Progenitor cell of endocrine pancreas (in vitro differentiated cells): ENCODE data around the gene HCFC2. TPM values are rescaled to one million over a fixed set of nuclear protein-coding genes. Genes with fewer than 3 reads are reported as not detected.

Experiments
- DNase-seq: peaks from one replicate; pipeline ENCODE4 v3.0.0; 2021; ENCODE audit warnings: low spot score; ENCODE audit not compliant: unreplicated experiment
- H3K27ac Mint-ChIP-seq: 2 replicates; pipeline ENCODE4 v1.8.0; 2021; ENCODE audit warnings: mild to moderate bottlenecking, moderate library complexity, mixed read lengths
- H3K27me3 Mint-ChIP-seq: 2 replicates; pipeline ENCODE4 v1.8.0; 2021; ENCODE audit warnings: mixed read lengths
- H3K36me3 Mint-ChIP-seq: 2 replicates; pipeline ENCODE4 v1.8.0; 2022; ENCODE audit warnings: mixed read lengths; ENCODE audit not compliant: insufficient read depth
- H3K4me1 Mint-ChIP-seq: 2 replicates; pipeline ENCODE4 v1.8.0; 2021; ENCODE audit warnings: low read depth, mixed read lengths
- H3K4me3 Mint-ChIP-seq: 2 replicates; pipeline ENCODE4 v1.8.0; 2021; ENCODE audit warnings: low read depth, mild to moderate bottlenecking, moderate library complexity, mixed read lengths
- H3K9me3 Mint-ChIP-seq: 2 replicates; pipeline ENCODE4 v1.8.0; 2021; ENCODE audit warnings: low read depth, mixed read lengths
- total RNA-seq: library from RNA; stranded (reverse); gene quantifications from 2 replicates; pipeline ENCODE4 v1.2.1, GENCODE V29; 2021
- TF ChIP-seq, protein P1 (sequence below): fragments of 200-600 bp; sonication (generic); IDR thresholded peaks from one replicate; pipeline ENCODE4 v1.5.0; 2021; ENCODE audit warnings: antibody characterized with exemption, mild to moderate bottlenecking; ENCODE audit not compliant: unreplicated experiment

Gene HCFC2
- total RNA-seq, 1 donor from 2014 or later, result 11.4 TPM

DNA sequence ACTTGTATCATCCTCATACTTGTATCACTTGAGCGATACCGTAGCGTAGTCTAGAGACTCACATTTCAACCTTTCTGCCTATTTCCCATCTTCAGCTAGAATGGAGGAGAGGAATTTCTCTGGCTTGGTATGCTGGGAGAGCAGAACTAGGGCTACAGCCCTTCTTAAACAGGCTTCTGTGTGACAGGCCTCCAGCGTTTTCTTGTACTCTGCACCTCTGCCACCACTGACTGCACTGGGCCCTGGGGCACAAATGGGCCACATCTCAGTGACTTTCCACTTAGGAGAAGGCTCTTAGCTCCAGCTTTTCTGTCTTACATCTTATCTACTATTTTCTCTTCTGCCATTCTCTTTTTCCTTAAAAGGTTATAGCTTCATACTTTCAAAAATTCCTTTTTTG, 26.8 kb downstream of the HCFC2 start:
- Mint-ChIP-seq H3K4me3 (no peak overlapping the region), H3K4me1 (no peaks in the 10 kb centered on the region), H3K36me3 (peaks cover 12% of the 10 kb centered on the region), H3K27ac (peak overlapping the region; percentile 69), H3K27me3 (no peaks in the 10 kb centered on the region), H3K9me3 (no peaks in the 10 kb centered on the region)
- TF ChIP-seq, protein P1, sequence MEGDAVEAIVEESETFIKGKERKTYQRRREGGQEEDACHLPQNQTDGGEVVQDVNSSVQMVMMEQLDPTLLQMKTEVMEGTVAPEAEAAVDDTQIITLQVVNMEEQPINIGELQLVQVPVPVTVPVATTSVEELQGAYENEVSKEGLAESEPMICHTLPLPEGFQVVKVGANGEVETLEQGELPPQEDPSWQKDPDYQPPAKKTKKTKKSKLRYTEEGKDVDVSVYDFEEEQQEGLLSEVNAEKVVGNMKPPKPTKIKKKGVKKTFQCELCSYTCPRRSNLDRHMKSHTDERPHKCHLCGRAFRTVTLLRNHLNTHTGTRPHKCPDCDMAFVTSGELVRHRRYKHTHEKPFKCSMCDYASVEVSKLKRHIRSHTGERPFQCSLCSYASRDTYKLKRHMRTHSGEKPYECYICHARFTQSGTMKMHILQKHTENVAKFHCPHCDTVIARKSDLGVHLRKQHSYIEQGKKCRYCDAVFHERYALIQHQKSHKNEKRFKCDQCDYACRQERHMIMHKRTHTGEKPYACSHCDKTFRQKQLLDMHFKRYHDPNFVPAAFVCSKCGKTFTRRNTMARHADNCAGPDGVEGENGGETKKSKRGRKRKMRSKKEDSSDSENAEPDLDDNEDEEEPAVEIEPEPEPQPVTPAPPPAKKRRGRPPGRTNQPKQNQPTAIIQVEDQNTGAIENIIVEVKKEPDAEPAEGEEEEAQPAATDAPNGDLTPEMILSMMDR, result no peak
- no peak for DNase-seq

DNA sequence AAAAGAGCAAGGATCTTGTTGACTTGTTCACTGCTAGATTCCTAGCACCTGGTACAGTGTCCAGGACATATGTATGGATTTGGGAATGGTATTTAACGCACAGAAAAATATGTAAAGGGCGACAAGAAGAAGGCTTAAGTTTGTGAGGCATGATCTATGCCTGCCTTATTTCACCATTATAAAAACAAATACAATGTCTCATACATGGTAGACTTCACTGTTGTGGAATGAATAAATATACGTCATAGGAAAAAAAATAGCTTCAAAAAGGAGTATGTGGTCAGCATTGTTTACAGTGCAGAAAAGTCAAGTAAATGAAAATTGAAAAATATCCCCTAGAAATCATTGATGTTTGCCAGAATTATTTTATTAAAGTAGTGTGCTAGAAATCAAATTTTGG, 30.0 kb downstream of the HCFC2 start:
- Mint-ChIP-seq H3K9me3 (no peaks in the 10 kb centered on the region), H3K27ac (no peak overlapping the region), H3K36me3 (peaks cover 17% of the 10 kb centered on the region), H3K27me3 (no peaks in the 10 kb centered on the region), H3K4me3 (no peak overlapping the region), H3K4me1 (no peaks in the 10 kb centered on the region)
- TF ChIP-seq, protein P1, result no peak
- DNase-seq, result no peak

DNA sequence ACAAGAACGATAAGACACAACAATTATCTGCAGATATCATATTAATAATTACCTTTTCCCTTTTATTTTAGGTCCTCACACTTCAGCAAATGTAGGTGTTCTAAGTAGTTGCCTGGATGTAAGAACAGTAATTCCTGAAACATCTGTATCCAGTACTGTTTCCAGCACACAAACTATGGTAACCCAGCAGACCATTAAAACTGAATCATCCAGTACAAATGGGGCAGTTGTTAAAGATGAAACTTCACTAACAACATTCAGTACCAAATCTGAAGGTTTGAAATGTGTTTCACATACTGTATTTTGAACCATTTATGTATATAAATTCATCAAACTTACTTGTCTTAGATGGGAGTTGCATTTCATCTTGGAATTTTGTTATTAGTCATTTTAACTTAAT, 31.0 kb downstream of the HCFC2 start:
- Mint-ChIP-seq H3K4me3 (no peak overlapping the region), H3K4me1 (no peaks in the 10 kb centered on the region), H3K27ac (no peak overlapping the region), H3K9me3 (no peaks in the 10 kb centered on the region), H3K27me3 (no peaks in the 10 kb centered on the region), H3K36me3 (peaks cover 13% of the 10 kb centered on the region)
- no peak for DNase-seq
- TF ChIP-seq, protein P1, result no peak

DNA sequence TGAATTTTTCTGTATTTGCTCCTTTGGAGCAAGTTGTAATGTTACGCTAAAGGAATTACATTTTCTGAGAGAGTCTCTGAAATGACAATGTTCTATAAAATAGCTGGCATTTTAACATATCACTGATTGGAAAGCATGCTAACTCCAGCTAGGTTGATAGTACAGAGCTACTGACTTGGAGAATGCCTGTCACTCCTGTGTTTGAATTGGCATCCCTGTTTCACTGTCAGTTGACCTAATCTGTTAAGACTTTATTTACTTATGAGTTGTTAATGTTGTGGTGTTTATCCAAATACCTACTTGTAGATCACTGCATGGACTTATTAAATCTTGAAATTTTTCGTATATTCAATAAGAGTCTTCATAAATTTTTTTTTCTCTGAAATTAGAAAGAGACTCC, 33.6 kb downstream of the HCFC2 start:
- no peaks in the 10 kb centered on the region for H3K9me3 Mint-ChIP-seq
- no peak overlapping the region for H3K4me3 Mint-ChIP-seq
- H3K27ac Mint-ChIP-seq, result no peak overlapping the region
- peaks cover 2% of the 10 kb centered on the region for H3K4me1 Mint-ChIP-seq
- no peaks in the 10 kb centered on the region for H3K27me3 Mint-ChIP-seq
- no peak for DNase-seq
- TF ChIP-seq, protein P1, result no peak
- H3K36me3 Mint-ChIP-seq, result peaks cover 9% of the 10 kb centered on the region

DNA sequence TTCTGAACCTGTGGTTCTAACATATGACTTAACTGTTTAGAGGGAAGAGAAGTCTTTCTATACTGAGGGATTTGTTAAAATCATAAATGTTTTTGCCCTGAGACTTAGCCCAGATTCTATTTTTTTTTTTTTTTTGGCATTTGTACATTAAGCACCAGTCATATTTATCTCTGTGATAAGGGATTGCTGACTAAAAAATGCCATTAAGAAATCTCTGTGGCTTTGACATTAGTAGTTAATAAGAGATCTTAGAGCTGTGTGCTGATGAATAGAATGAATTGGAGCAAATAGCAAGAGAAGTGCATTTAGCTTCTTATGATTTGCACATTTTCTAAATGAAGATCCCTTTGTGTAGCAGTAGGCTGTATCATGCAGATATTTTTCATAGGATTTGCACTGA, 41.1 kb downstream of the HCFC2 start:
- no peak for DNase-seq
- TF ChIP-seq, protein P1, result no peak
- peaks cover 2% of the 10 kb centered on the region for H3K4me1 Mint-ChIP-seq
- no peaks in the 10 kb centered on the region for H3K9me3 Mint-ChIP-seq
- no peak overlapping the region for H3K4me3 Mint-ChIP-seq
- H3K27ac Mint-ChIP-seq, result no peak overlapping the region
- no peaks in the 10 kb centered on the region for H3K36me3 Mint-ChIP-seq
- H3K27me3 Mint-ChIP-seq, result no peaks in the 10 kb centered on the region
